ENCODE data around the gene C1orf232.
A peak's percentile ranks its signal among the peaks of the same experiment; 100 is the strongest.

C1orf232 gene

GRCh38 chr1:26177182-26177684 lies 8.5 kb upstream of the C1orf232 start, which contains the start of gene CNKSR1:
TSS of gene CNKSR1 (plus strand) at chr1:26177491. CDS start at chr1:26177548, 57 bp downstream.
- DNase-seq (ENCODE audit: low read depth), result no peak

DNA sequence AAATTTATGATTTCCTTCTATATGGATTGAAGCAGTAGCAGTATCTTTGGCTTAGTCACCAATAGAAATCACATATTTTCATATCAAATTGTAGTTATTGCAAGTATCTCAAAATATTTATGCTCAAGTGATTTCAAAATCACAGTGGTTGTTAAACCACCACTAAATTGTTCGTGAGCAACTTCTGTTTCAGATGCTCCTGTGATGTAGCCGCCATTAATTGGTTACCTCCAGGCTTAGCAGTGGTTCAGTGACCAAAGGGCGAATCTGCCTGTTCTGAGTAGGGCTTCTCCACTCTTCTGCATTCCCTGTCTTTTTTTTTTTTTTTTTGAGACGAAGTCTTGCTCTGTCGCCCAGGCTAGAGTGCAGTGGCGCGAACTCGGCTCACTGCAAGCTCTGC lies 6.6 kb upstream of the C1orf232 start:
- DNase-seq (ENCODE audit: low read depth), result no peak

DNA sequence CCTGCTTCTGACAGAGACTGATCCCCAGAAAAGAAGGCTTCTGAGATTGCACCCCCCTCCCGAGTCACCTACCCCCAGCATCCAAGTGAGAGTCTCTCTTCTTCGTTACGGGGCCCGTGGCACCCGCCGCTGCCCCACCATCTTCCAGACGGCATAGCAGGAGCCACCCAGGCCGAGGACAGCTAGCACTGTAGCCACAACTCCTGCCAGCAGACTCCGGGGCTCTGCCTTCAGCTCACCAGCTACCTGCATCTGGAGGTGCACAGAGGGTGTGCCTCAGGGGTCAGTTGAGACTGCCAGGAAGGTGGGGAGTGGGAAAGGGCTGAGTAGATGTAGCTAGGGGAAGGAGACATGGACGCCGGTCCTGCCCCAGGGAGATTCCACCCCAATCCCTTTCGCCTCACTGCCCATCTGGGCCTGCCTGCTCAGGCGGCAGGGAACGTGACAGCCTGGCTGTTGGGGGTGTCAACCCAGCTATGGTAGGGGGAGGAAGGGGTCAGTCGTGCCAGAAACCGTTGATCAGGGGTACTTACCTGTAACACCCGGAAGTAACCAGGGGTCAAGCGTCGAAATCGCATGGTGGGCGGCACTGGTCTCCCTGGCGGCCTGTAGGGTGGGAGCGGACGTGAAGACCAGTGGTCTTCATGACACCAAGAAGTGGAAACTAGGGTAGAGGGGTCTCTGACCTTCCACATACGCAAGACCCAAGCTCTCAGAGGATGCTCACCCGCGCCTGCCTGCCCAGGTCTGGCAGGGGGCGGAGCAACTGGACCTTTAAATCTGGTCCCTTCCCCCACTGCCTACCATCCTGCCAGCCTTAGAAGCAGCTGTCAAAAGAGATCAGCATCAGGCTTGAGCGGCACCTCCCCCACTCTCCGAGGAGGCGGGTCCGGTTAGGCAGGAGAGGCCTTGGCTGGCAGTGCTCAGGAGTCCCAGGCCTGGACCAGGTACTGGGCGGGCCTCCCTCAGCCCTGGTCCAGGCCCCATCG lies 2.6 kb upstream of the C1orf232 start, which contains the start of gene ZNF593OS:
Gene ZNF593OS (minus strand): TSS at position 749 of the 989 bp plus-strand sequence. CDS start 171 bp downstream, at position 578.
- DNase-seq (ENCODE audit: low read depth), result no peak

DNA sequence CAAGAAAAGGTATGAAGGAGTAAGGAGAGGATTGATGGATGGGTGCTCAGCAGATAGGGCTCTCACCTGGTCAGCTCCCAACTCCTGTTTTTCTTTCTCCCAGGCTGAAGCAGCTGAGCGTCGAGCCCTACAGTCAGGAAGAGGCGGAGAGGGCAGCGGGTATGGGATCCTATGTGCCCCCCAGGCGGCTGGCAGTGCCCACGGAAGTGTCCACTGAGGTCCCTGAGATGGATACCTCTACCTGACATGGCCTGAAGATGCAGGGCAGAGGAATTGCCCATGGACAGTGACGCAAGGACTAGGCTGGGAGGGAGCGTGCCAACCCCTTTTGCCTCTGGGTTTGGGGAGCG lies 1.7 kb upstream of the C1orf232 start:
- DNase-seq (ENCODE audit: low read depth), result no peak

DNA sequence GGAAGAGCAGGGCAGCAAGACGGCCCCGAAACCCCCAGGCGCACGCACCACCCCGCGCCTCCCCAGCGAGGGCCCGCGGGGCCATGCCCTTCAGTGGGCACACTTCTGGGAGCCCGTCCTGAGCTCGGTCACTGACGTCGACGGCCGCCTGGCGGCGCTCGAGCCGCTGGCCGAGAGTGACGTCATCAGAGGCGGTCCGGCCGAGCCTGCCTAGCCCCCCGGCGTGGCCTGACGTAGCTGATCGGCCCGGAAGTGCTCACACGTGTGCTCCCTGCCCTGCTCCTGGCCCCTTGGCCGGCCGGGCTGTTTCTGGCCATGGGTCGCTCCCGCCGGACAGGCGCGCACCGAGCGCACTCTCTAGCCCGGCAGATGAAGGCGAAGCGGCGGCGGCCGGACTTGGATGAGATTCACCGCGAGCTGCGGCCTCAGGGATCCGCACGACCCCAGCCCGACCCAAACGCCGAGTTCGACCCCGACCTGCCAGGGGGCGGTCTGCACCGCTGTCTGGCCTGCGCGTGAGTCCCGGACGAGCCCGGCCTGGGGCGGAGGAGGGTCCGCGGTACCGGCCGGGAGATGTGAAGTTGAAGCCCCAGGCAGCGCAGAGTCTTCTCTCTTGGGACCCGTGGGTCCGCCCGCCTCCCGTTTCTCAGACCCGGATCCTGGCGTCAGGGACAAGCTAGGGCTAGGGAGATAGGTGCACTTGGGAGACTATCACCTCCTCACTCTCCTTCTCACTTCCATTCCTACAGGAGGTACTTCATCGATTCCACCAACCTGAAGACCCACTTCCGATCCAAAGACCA lies 1.1 kb upstream of the C1orf232 start, which contains the start of gene ZNF593:
Gene ZNF593 (plus strand): TSS at position 240 of the 803 bp plus-strand sequence. CDS start 76 bp downstream, at position 316.
- peak; percentile 91 for DNase-seq (ENCODE audit: low read depth)

- DNase-seq (ENCODE audit: low read depth), result no peak
Measured at GRCh38 chr1:26169198-26169554, 413 bp upstream of the C1orf232 start.

GRCh38 chr1:26166719-26167281 lies 2.0 kb downstream of the C1orf232 start:
- DNase-seq (ENCODE audit: low read depth), result no peak

DNA sequence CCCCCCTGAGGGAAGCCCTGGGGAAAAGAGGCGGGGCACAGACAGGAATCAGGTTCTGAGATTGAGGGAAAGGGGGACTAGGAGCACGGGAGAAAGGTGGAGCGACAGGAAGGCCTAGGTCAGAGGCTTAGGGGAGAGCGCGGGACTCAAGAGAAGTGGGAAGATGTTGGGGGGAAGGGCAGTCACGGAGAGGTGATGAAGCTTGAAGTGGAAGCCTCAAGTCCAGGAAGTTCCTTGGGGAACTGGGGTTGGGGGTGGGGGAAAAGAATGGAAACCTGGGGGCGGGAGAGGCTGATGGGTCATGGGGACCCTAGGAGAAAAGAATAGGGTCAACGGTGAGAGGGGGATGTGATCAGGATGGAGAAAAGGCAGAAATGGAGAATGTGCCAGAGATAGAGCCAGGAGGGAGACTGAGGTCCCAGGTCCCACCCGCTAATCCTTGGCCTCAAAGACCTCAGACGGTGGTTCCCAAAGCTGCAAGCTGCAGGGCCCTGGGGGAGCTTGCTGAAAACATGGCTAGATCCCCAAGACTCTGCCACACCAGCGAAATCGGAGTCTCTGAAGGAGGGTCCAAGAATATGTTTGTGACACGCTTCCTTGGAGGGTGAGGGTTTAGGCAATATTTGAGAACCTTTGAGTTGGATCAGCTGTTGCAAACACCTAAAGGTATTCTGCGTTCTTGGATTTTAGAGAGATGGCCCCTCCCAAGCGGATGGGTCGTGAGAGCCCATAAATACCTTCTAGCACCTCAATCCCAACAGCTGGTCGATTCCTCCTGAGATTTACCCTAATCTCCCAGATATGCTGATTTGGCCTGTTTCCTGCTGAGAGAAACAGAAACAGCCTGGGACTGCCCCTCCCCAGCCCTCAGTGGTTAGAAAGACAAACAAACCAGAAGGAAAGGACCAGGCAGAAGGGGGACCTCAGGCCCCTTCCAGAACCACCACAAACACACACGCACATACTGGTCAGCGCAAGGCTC lies 3.6 kb downstream of the C1orf232 start:
- no peak for DNase-seq (ENCODE audit: low read depth)

DNA sequence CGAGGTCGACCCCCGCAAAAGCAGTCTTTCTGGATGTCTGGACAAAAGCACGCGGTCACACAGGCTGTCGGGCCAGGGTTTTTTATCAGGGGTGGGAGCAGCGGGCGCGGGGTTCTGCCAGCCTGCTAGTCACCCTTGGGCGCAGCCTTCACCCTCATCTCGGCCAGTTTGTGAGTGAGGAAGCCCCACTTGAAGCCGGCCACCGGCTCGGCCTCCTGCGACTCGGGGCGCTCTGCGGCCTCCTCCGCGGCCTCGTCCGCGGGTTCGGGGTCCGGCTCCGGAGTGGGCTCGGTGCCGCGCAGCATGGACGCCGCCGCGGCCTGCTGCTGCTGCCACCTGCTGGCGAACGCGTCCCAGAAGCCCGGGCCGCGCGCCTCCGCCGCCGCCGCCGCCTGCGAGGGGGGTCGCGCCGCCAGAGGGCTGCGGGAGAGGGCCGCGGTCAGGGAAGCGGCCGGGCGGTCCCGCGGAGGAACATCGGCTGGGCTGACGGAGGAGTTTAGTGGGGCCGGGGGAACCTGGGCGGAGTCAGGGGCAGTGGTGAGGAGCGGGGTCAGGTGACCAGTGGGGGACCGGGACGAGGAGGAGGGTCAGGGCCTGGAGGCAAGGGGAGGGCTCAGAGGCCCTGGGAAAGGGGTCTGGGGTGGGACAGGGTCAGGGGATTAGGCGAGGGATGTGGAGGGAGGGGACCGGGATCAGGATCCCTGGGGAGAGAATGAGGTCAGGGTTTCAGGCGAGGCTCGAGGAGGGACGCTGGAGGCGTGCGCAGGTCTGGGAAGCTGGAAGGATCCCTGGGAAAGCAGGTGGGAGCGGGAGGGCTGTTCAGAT lies 4.5 kb downstream of the C1orf232 start:
- peak; percentile 51 for DNase-seq (ENCODE audit: low read depth)

GRCh38 chr1:26163684-26164035 lies 5.1 kb downstream of the C1orf232 start:
- DNase-seq (ENCODE audit: low read depth), result no peak

DNA sequence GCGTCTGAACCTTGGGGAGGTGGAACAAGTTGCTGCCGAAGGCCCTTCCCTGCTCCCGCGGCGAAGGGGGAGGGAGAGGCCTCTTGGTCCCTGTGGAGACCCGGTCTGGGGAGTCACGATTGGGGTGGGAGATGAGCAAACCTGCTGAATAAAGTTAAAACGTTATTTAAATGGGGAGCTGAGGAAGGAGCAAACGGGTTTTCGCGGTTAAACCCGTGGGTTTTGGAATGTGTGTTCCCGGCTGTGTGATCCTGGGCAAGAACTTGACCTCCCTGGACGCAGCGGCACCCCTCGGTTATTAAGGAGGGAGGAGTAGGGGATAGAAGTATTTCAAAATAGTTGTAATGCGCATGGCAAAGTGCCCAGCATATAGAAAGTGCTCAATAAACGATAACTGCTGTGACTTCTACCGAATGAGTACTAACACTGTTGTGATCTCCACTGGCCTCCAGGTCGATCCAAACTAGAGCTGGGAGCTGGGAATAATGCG lies 6.5 kb downstream of the C1orf232 start:
- DNase-seq (ENCODE audit: low read depth), result no peak

DNA sequence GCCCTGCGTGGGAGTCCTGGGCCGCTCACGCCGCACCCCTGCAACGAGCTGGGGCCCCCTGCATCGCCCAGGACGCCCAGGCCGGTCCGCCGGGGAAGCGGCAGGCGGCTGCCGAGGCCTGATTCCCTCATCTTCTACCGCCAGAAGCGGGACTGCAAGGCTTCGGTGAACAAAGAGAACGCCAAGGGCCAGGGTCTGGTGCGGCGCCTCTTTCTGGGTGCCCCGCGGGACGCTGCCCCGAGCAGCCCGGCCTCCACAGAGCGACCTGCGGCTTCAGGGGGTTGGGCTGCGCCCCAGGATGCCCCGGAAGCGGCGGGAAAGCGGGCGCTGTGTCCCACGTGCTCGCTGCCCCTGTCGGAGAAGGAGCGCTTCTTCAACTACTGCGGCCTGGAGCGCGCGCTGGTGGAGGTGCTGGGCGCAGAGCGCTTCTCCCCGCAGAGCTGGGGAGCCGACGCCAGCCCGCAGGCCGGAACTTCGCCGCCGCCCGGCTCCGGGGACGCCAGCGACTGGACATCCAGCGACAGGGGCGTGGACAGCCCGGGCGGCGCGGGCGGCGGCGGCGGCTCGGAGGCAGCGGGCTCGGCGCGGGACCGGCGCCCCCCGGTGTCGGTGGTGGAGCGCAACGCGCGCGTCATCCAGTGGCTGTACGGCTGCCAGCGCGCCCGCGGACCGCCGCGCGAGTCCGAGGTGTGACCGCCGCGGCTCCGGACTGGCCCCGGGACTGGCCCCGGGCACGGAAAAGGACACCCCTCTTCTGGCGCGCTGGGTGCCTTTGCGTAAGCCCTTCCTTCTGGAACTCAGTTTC lies 7.1 kb downstream of the C1orf232 start:
- peak; percentile 41 for DNase-seq (ENCODE audit: low read depth)

GRCh38 chr1:26160527-26161414 lies 8.0 kb downstream of the C1orf232 start:
- DNase-seq (ENCODE audit: low read depth), result no peak

DNA sequence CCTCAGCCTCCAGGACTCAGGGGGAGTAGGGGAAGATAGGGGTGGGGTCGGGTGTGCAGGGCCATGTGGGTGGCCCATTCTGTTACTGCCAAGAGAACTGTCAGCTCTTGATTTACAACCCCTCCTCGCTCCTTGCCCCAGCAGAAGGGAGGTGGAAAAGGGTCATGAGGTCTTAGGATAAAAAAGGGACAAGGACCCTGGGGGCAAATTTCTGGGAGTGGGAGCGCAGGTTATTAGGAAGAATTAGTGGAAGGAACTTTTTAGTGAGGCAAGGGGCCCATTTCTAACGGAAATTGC lies 9.1 kb downstream of the C1orf232 start:
- DNase-seq (ENCODE audit: low read depth), result no peak

DNA sequence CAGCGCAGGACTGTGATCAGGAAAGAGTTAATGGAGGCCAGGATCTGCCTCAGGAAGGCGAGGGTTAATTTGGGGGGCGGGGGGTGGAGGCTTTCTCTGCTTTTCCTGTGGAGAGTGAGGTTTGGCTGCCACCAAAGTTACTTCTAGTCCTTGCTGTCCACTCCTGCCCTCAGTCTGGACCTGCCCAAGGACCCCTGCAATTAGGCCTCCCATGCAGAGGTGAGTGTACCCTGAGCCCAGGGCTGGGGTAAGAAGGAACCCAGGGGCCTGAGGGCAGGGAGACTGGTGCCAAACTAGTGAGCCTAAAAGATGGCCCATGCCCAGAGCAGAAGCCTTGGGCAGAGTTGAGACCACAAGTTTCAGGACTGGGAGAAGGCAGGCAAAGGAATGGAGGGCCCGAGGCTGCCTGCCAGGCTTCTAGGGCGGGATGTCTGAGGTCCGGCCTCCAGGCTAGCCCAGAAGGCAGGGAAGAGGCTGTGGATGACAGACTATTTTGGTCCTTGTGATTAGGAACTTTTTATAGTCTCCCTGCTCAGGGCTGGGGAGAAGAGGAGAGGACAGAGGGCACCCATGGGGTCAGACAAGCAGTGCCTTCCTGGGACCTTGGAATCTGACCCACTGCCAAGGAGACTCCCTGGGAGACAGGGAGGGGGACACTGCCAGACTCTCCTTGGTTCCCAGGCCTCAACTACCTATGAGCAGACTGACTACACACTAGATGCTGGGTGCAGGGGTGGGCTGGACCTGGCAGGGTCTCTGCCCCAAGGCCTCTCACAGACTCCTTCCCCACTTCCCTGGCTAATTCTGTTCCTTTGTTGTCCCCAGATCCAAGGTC lies 9.6 kb downstream of the C1orf232 start, which contains the start of gene FAM110D:
Gene FAM110D (plus strand): TSS at position 172 of the 835 bp plus-strand sequence. CDS start 2,213 bp downstream, outside the sequence.
- no peak for DNase-seq (ENCODE audit: low read depth)

- DNase-seq (ENCODE audit: low read depth), result no peak
Measured at GRCh38 chr1:26158271-26158907, 10.4 kb downstream of the C1orf232 start.

Measured in activated T-cell treated with anti-CD3 and anti-CD28 coated beads for 48 hours (primary cell).